Stimulated activated naive CD4-positive, alpha-beta T cell (primary cell): ENCODE measurements around the gene SNX18.

Source experiments
- DNase-seq, 6 experiments: peaks; one replicate each; lab custom pipeline; 2025; lab: John Stamatoyannopoulos, UW

The SNX18 gene

GRCh38 chr5:54541823-54542783 lies 24.5 kb downstream of the SNX18 start:
- DNase-seq = no peak

GRCh38 chr5:54544044-54544443 lies 26.5 kb downstream of the SNX18 start:
- no peak for DNase-seq

GRCh38 chr5:54545796-54546195 lies 28.2 kb downstream of the SNX18 start:
- DNase-seq = no peak

- no peak for DNase-seq
Measured at GRCh38 chr5:54547711-54548250, 30.2 kb downstream of the SNX18 start.

GRCh38 chr5:54548565-54548964 lies 31.0 kb downstream of the SNX18 start:
- DNase-seq = no peak

- no peak for DNase-seq
Measured at GRCh38 chr5:54551292-54551691, 33.7 kb downstream of the SNX18 start.

GRCh38 chr5:54551926-54552325 lies 34.4 kb downstream of the SNX18 start:
- no peak for DNase-seq

GRCh38 chr5:54552446-54552845 lies 34.9 kb downstream of the SNX18 start:
- DNase-seq = no peak

GRCh38 chr5:54553659-54554207 lies 36.2 kb downstream of the SNX18 start:
- no peak for DNase-seq

- no peak for DNase-seq
Measured at GRCh38 chr5:54556141-54556540, 38.6 kb downstream of the SNX18 start.

GRCh38 chr5:54558362-54558761 lies 40.8 kb downstream of the SNX18 start:
- no peak for DNase-seq

GRCh38 chr5:54561651-54562050 lies 44.1 kb downstream of the SNX18 start:
- no peak for DNase-seq

GRCh38 chr5:54563083-54563761 lies 45.7 kb downstream of the SNX18 start:
- no peak for DNase-seq

GRCh38 chr5:54567996-54568395 lies 50.4 kb downstream of the SNX18 start:
- DNase-seq = no peak

GRCh38 chr5:54570916-54571315 lies 53.4 kb downstream of the SNX18 start:
- no peak for DNase-seq

GRCh38 chr5:54571462-54571861 lies 53.9 kb downstream of the SNX18 start:
- DNase-seq = no peak

- no peak for DNase-seq
Measured at GRCh38 chr5:54573812-54574489, 56.4 kb downstream of the SNX18 start.

- DNase-seq = no peak
Measured at GRCh38 chr5:54577528-54577927, 60.0 kb downstream of the SNX18 start.

- DNase-seq = no peak
Measured at GRCh38 chr5:54577937-54578653, 60.5 kb downstream of the SNX18 start.

- no peak for DNase-seq
Measured at GRCh38 chr5:54579591-54580295, 62.2 kb downstream of the SNX18 start.
